Peyer's patch (tissue), 4 donors: ENCODE results near the gene CCDC15. TPM values are rescaled to one million over a fixed set of nuclear protein-coding genes. Genes with fewer than 3 reads are reported as not detected.
A peak's percentile ranks its signal among the peaks of the same experiment; 100 is the strongest.

Experiments
- DNase-seq, 3 donors: peaks; one replicate each; pipeline ENCODE4 v3.0.0-alpha.2; 2017 to 2019
- H3K27ac ChIP-seq, 4 donors: fragments of 200-600 bp; sonication (generic); one replicate each; pipeline ENCODE4 v1.5.1; 2016 to 2019
- H3K27me3 ChIP-seq, 2 donors: fragments of 200-600 bp; sonication (generic); one replicate each; pipeline ENCODE4 v1.5.1; 2019
- H3K36me3 ChIP-seq, 3 donors: fragments of 200-600 bp; sonication (generic); one replicate each; pipeline ENCODE4 v1.5.1; 2016 to 2019
- H3K4me1 ChIP-seq, 4 donors: fragments of 200-600 bp; sonication (generic); one replicate each; pipeline ENCODE4 v1.5.1; 2016 to 2019
- H3K4me3 ChIP-seq, 4 donors: fragments of 200-600 bp; sonication (generic); 1 replicate in 3 of 4; 2 replicates in 1 of 4; pipeline ENCODE4 v1.5.1; 2016 to 2019; ENCODE audit warnings: mild to moderate bottlenecking in 1 of 4
- H3K9me3 ChIP-seq, 4 donors: fragments of 200-600 bp; sonication (generic); one replicate each; pipeline ENCODE4 v1.5.1; 2016 to 2019; ENCODE audit warnings: mild to moderate bottlenecking in 1 of 4
- POLR2A ChIP-seq, 2 donors: fragments of 450-650 bp; IDR thresholded peaks; one replicate each; pipeline ENCODE4 v1.5.1; 2017; ENCODE audit warnings: antibody characterized with exemption in 2 of 2, mild to moderate bottlenecking in 2 of 2, moderate library complexity in 2 of 2
- total RNA-seq, 4 donors: library from RNA; depleted of rRNA; stranded (reverse); fragments of >200 nt; gene quantifications; one replicate each; pipeline ENCODE4 v1.1.0, GENCODE V29; 2016
- TF ChIP-seq, protein P1 (sequence below), 6 experiments: fragments of 450-650 bp in 4 of 6; fragments of 200-600 bp in 2 of 6; sonication (generic) in 1 of 6; IDR thresholded peaks; one replicate each; pipeline ENCODE4 v1.5.1; 2017 to 2019; ENCODE audit warnings: antibody characterized with exemption in 6 of 6, mild to moderate bottlenecking in 3 of 6, moderate library complexity in 1 of 6

Gene CCDC15
- total RNA-seq, 4 donors from 2014 or later: 0.35 to 7.4 (median 1.8) TPM

DNA sequence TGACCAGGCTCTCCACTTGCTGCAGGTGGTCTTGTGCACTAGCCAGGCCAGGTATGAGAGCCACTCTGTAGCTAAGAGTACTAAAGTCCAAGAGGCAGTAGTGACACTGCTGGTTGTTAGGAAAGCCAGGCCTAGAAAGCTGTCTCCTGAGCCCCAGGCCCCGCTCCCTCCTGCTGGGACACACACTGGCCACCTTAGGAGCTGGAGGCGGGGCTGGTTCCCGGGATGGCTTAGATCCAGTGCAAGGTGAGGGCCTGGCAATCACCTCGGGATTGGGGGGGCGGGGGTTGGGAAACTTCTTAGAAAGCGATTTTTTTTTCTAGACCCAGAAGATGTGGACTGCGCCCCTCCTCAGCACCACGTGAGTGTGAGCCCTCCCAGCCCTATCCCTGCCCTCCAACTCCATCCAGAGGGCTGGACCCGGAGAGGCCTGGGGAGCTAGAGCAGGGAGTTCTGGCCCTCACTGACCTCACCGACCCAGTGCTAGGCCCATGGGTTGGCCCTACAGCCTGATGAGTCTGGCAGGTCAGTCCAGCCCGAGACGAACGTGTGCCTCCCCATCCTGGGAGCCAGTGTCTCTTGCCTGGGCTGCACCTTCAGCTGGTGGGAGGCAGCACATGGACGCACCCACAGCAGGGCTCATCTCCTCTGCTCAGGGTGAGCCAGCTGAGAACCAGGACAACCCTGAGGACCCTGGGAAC is 127.2 kb downstream of the CCDC15 start:
- no peaks in the 10 kb centered on the region for H3K9me3 ChIP-seq
- H3K27ac ChIP-seq: no peak overlapping the region
- DNase-seq: peak in 1 of 3 donors; percentile 36
- TF ChIP-seq POLR2A (IDR thresholded peaks at IDR 0.05): no peak
- TF ChIP-seq, protein P1, sequence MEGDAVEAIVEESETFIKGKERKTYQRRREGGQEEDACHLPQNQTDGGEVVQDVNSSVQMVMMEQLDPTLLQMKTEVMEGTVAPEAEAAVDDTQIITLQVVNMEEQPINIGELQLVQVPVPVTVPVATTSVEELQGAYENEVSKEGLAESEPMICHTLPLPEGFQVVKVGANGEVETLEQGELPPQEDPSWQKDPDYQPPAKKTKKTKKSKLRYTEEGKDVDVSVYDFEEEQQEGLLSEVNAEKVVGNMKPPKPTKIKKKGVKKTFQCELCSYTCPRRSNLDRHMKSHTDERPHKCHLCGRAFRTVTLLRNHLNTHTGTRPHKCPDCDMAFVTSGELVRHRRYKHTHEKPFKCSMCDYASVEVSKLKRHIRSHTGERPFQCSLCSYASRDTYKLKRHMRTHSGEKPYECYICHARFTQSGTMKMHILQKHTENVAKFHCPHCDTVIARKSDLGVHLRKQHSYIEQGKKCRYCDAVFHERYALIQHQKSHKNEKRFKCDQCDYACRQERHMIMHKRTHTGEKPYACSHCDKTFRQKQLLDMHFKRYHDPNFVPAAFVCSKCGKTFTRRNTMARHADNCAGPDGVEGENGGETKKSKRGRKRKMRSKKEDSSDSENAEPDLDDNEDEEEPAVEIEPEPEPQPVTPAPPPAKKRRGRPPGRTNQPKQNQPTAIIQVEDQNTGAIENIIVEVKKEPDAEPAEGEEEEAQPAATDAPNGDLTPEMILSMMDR (IDR thresholded peaks at IDR 0.05): no peak
- H3K27me3 ChIP-seq: no peaks in the 10 kb centered on the region
- H3K36me3 ChIP-seq: no peaks in the 10 kb centered on the region
- no peak overlapping the region for H3K4me3 ChIP-seq
- no peaks in the 10 kb centered on the region for H3K4me1 ChIP-seq

DNA sequence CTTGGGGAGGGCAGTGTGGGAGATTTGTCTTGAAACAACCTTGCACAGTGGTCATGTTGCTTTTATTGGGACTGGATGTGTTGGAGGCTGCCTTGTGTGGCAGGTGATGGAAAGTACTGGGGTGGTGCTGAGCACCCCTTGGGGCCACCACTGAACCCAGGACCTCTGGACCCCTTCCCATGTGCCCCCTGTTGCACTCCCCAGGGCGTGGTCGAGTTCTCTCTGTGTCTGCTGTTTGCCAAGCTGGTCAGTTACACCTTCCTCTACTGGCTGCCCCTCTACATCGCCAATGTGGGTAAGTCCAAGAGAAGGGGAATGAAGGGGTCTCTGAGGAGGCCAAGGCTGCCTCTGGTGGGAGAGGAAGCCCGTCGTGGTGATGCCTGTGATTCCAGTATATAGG is 128.0 kb downstream of the CCDC15 start:
- Histone ChIP-seq H3K4me3 (no peak overlapping the region), H3K27ac (no peak overlapping the region), H3K36me3 (no peaks in the 10 kb centered on the region), H3K27me3 (no peaks in the 10 kb centered on the region), H3K4me1 (no peaks in the 10 kb centered on the region), H3K9me3 (no peaks in the 10 kb centered on the region)
- TF ChIP-seq, protein P1 (IDR thresholded peaks at IDR 0.05): no peak
- no peak for TF ChIP-seq POLR2A (IDR thresholded peaks at IDR 0.05)
- no peak for DNase-seq

DNA sequence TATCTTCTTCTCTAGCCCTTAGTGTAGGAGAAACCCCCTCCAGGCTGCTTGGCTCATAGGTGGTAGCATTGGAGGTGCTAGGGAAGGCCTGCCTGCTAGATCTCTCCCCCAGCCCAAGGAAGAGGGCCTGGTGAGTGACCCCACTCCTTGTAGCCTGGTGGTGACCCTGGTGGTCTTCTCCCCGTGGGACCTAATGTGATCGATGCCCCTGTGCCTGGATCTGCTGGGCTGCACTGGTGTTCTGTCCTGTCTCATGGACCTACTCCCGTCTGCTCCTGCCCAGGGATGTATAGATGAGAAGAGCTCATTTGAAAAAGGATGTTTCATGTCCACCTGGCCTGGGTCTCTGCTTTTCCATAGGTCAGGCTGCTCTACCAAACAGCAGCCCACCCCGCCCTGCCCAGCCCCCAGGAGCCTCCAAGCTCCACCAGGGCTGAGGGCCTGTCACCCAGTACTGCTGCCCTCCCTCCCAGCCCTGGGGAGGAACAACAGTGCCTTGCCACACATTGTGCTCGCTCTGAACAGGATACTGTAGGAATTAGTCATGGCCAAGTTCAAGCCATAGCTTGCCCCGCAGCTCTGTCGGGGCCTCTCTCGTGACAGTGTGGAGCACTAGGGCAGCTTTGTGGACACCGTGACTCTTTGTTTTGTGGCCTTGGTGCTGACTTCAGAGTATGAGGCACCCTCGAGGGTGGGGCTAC is 128.8 kb downstream of the CCDC15 start:
- Histone ChIP-seq H3K27me3 (no peaks in the 10 kb centered on the region), H3K27ac (no peak overlapping the region), H3K4me1 (no peaks in the 10 kb centered on the region), H3K9me3 (no peaks in the 10 kb centered on the region), H3K4me3 (no peak overlapping the region), H3K36me3 (no peaks in the 10 kb centered on the region)
- TF ChIP-seq, protein P1 (IDR thresholded peaks at IDR 0.05): no peak
- TF ChIP-seq POLR2A (IDR thresholded peaks at IDR 0.05): no peak
- no peak for DNase-seq

DNA sequence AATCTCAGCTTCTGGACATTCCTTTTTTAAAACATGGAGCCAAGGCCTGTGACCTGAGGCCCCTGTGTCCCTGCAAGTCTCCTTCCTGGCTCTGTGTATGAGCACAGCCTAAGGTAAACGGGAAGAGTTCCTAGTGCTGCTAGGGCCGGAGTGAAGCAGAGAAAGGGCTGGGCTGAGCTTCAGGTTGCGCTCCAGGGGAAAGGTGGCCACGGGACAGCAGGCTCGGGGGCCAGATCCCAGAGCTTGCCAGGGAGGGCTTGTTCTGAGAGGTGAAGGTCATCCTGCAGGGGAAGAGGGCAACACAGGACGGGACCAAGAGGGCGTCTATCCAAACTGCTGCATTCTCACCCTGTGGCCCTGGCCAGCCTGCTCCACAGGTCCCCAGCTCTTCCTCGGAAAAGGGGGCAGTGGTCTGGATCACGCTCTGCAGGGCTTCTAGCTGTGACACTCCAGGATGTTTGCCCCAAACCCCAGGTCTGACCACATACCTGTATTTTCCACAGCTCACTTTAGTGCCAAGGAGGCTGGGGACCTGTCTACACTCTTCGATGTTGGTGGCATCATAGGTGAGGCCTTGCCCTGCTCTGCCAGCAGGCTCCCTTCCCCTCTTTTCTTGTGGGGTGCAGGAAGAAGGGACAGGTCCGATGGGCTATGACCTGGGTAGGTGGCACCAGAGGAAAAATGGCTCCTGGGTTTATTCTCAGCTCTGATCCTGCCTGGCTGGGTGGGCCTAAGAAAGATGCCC is 129.5 kb downstream of the CCDC15 start:
- TF ChIP-seq, protein P1 (IDR thresholded peaks at IDR 0.05): no peak
- TF ChIP-seq POLR2A (IDR thresholded peaks at IDR 0.05): no peak
- H3K27ac ChIP-seq: no peak overlapping the region
- H3K36me3 ChIP-seq: no peaks in the 10 kb centered on the region
- no peaks in the 10 kb centered on the region for H3K27me3 ChIP-seq
- no peak overlapping the region for H3K4me3 ChIP-seq
- H3K9me3 ChIP-seq: no peaks in the 10 kb centered on the region
- no peaks in the 10 kb centered on the region for H3K4me1 ChIP-seq
- DNase-seq: peak in 1 of 3 donors; percentile 33

DNA sequence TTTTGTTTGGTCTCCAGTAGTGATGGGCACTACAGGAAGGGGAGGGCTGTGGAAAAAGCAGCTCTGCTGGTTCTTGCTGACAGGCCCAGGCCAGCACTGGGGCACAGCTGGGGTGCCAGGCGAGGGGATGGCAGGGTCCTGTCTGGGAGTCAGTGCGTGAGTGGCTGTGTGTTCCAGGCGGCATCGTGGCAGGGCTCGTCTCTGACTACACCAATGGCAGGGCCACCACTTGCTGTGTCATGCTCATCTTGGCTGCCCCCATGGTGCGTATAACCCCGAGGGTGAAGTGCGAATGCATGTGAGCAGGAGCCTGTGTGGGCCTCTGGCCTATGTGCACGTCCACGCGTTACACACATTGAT is 130.0 kb downstream of the CCDC15 start:
- DNase-seq: no peak
- H3K4me1 ChIP-seq: no peaks in the 10 kb centered on the region
- no peak overlapping the region for H3K27ac ChIP-seq
- no peak overlapping the region for H3K4me3 ChIP-seq
- no peaks in the 10 kb centered on the region for H3K36me3 ChIP-seq
- H3K9me3 ChIP-seq: no peaks in the 10 kb centered on the region
- TF ChIP-seq, protein P1 (IDR thresholded peaks at IDR 0.05): no peak
- no peaks in the 10 kb centered on the region for H3K27me3 ChIP-seq
